H1 (cell line): ENCODE data around the gene ABCC4. TPM values are rescaled to one million over a fixed set of nuclear protein-coding genes. Genes with fewer than 3 reads are reported as not detected.

Experiments used
- CTCF ChIA-PET: fragments of 300-600 bp; sonication (Branson Sonifier 250); formaldehyde crosslinking; loops from one replicate; lab custom pipeline; 2021; ENCODE audit not compliant: partially characterized antibody; lab: Charles Lee
- POLR2A ChIA-PET: fragments of 300-600 bp; sonication (Branson Sonifier 250); formaldehyde crosslinking; loops from one replicate; lab custom pipeline; 2021; ENCODE audit warnings: inconsistent platforms; ENCODE audit not compliant: partially characterized antibody; lab: Charles Lee
- DNase-seq, 2 experiments: peaks; one replicate each; pipeline versions ENCODE4 v3.0.0 to v3.0.0-alpha.2; 2010 to 2022; ENCODE audit warnings: low spot score in 2 of 2, low read depth in 1 of 2, mixed read lengths in 1 of 2
- FAIRE-seq: peaks from 2 replicates; lab custom pipeline; 2011; peaks lifted over from hg19 to GRCh38; lab: Jason Lieb, UNC
- H2AFZ ChIP-seq: 2 replicates; pipeline ENCODE4 v1.8.1; 2012; ENCODE audit warnings: low read length, inconsistent platforms
- H2AK5ac ChIP-seq: 2 replicates; pipeline ENCODE4 v1.6.1; 2013; ENCODE audit warnings: low read depth, low read length
- H2BK120ac ChIP-seq: replicated peaks from 2 replicates; pipeline ENCODE3; 2013; ENCODE audit warnings: low read depth, low read length, inconsistent platforms
- H2BK12ac ChIP-seq: 2 replicates; pipeline ENCODE4 v1.6.1; 2013; ENCODE audit warnings: low read depth, low read length
- H2BK15ac ChIP-seq: 2 replicates; pipeline ENCODE4 v1.6.1; 2013; ENCODE audit warnings: low read length
- H2BK20ac ChIP-seq: 2 replicates; pipeline ENCODE4 v1.6.1; 2013; ENCODE audit warnings: low read length
- H2BK5ac ChIP-seq: 2 replicates; pipeline ENCODE4 v1.6.1; 2013; ENCODE audit warnings: low read depth, low read length
- H3K14ac ChIP-seq: 2 replicates; pipeline ENCODE4 v1.6.1; 2013; ENCODE audit warnings: inconsistent platforms; ENCODE audit not compliant: insufficient read length
- H3K18ac ChIP-seq: 2 replicates; pipeline ENCODE4 v1.6.1; 2013; ENCODE audit warnings: low read length; ENCODE audit errors: extremely low read depth
- H3K23ac ChIP-seq: 2 replicates; pipeline ENCODE4 v1.6.1; 2013; ENCODE audit warnings: inconsistent platforms; ENCODE audit not compliant: insufficient read length
- H3K23me2 ChIP-seq: 2 replicates; pipeline ENCODE4 v1.6.1; 2013; ENCODE audit warnings: low read depth, low read length
- H3K27ac ChIP-seq: 2 replicates; pipeline ENCODE4 v1.6.1; 2011; ENCODE audit warnings: low read depth, low read length, inconsistent platforms
- H3K27me3 ChIP-seq, 4 experiments: replicated peaks in 1 of 4; 1 replicate in 1 of 4; 2 replicates in 3 of 4; pipeline versions ENCODE4 v1.6.1 to v1.8.1; 2011 to 2013; ENCODE audit warnings: low read length in 3 of 4, mild to moderate bottlenecking in 3 of 4, inconsistent platforms in 2 of 4, mixed read lengths in 2 of 4, moderate library complexity in 1 of 4; ENCODE audit not compliant: control insufficient read depth in 3 of 4, insufficient read depth in 3 of 4; ENCODE audit errors: extremely low read depth in 1 of 4
- H3K36me3 ChIP-seq, 4 experiments: 2 replicates each; pipeline versions ENCODE4 v1.6.1 to v1.8.1; 2011 to 2013; ENCODE audit warnings: mild to moderate bottlenecking in 4 of 4, low read length in 3 of 4, moderate library complexity in 2 of 4, control low read depth in 1 of 4, inconsistent platforms in 1 of 4; ENCODE audit not compliant: insufficient read depth in 4 of 4, control insufficient read depth in 2 of 4
- H3K4ac ChIP-seq: replicated peaks from 2 replicates; pipeline ENCODE3; 2013; ENCODE audit warnings: low read length, low read depth, mixed read lengths, inconsistent platforms; ENCODE audit not compliant: insufficient read length
- H3K4me1 ChIP-seq, 4 experiments: replicated peaks in 1 of 4; 1 replicate in 1 of 4; 2 replicates in 3 of 4; pipeline versions ENCODE4 v1.6.1 to v1.8.1; 2011 to 2013; ENCODE audit warnings: low read length in 3 of 4, inconsistent platforms in 2 of 4, mixed read lengths in 1 of 4; ENCODE audit not compliant: insufficient read depth in 4 of 4, control insufficient read depth in 3 of 4
- H3K4me2 ChIP-seq, 2 experiments: 2 replicates each; pipeline versions ENCODE4 v1.6.1 to v1.8.1; 2011 to 2013; ENCODE audit warnings: low read depth in 2 of 2, low read length in 2 of 2, control low read depth in 1 of 2, inconsistent platforms in 1 of 2, mild to moderate bottlenecking in 1 of 2; ENCODE audit not compliant: insufficient read depth in 1 of 2
- H3K4me3 ChIP-seq, 4 experiments: fragments of 200-600, 300-600 bp in 1 of 4; sonication (generic), shearing (Covaris generic), sonication (Bioruptor Twin) in 1 of 4; 2 replicates each; pipeline versions ENCODE4 v1.5.1 to v1.8.1; 2011 to 2016; ENCODE audit warnings: low read length in 4 of 4, low read depth in 3 of 4, control low read depth in 2 of 4, inconsistent platforms in 2 of 4, mild to moderate bottlenecking in 2 of 4, mixed read lengths in 1 of 4, moderate library complexity in 1 of 4; ENCODE audit not compliant: insufficient read depth in 2 of 4; ENCODE audit errors: extremely low read depth in 1 of 4
- H3K56ac ChIP-seq: replicated peaks from 2 replicates; pipeline ENCODE3; 2013; ENCODE audit warnings: low read depth, mild to moderate bottlenecking, mixed read lengths, low read length, inconsistent platforms; ENCODE audit not compliant: insufficient read length
- H3K79me1 ChIP-seq: 2 replicates; pipeline ENCODE4 v1.6.1; 2013; ENCODE audit warnings: low read depth, low read length, control low read depth
- H3K79me2 ChIP-seq, 2 experiments: 2 replicates each; pipeline versions ENCODE4 v1.6.1 to v1.8.1; 2012 to 2013; ENCODE audit warnings: low read length in 2 of 2, mild to moderate bottlenecking in 2 of 2, inconsistent platforms in 1 of 2; ENCODE audit not compliant: insufficient read depth in 2 of 2, control insufficient read depth in 1 of 2
- H3K9ac ChIP-seq, 4 experiments: replicated peaks in 1 of 4; 1 replicate in 1 of 4; 2 replicates in 3 of 4; pipeline versions ENCODE4 v1.6.1 to v1.8.1; 2011 to 2013; ENCODE audit warnings: low read depth in 3 of 4, low read length in 3 of 4, control low read depth in 2 of 4, mild to moderate bottlenecking in 2 of 4, moderate library complexity in 2 of 4, inconsistent platforms in 1 of 4; ENCODE audit errors: extremely low read depth in 1 of 4
- H3K9me3 ChIP-seq, 2 experiments: 2 replicates each; pipeline versions ENCODE4 v1.6.1 to v1.8.1; 2012 to 2013; ENCODE audit warnings: mild to moderate bottlenecking in 2 of 2, moderate library complexity in 2 of 2, control low read depth in 1 of 2, inconsistent platforms in 1 of 2, low read depth in 1 of 2, low read length in 1 of 2, mixed read lengths in 1 of 2; ENCODE audit not compliant: insufficient read depth in 2 of 2
- H4K20me1 ChIP-seq, 2 experiments: replicated peaks in 1 of 2; 2 replicates each; pipeline versions ENCODE3 to v1.8.1; 2011 to 2013; ENCODE audit warnings: inconsistent platforms in 2 of 2, low read length in 2 of 2, mild to moderate bottlenecking in 1 of 2; ENCODE audit not compliant: insufficient read depth in 2 of 2, control insufficient read depth in 1 of 2
- H4K5ac ChIP-seq: 2 replicates; pipeline ENCODE4 v1.6.1; 2013; ENCODE audit warnings: low read length, low read depth, mixed read lengths, inconsistent platforms; ENCODE audit not compliant: insufficient read length
- H4K8ac ChIP-seq: 2 replicates; pipeline ENCODE4 v1.8.0; 2013; ENCODE audit warnings: mild to moderate bottlenecking, moderate library complexity, low read length, inconsistent platforms; ENCODE audit not compliant: insufficient read depth; ENCODE audit errors: extremely low read depth
- H4K91ac ChIP-seq: replicated peaks from 2 replicates; pipeline ENCODE3; 2013; ENCODE audit warnings: low read length, mixed read lengths, inconsistent platforms; ENCODE audit not compliant: insufficient read length
- CHD1 ChIP-seq: IDR thresholded peaks from 2 replicates; pipeline ENCODE4 v1.6.1; 2012; ENCODE audit warnings: low read depth, low read length, improper control_type of control experiment
- GABPA ChIP-seq: IDR thresholded peaks from 2 replicates; pipeline ENCODE4 v1.6.1; 2011; ENCODE audit warnings: mild to moderate bottlenecking, low read length, moderate library complexity, borderline replicate concordance; ENCODE audit not compliant: insufficient read depth
- JUND ChIP-seq: IDR thresholded peaks from 2 replicates; pipeline ENCODE4 v1.6.1; 2011; ENCODE audit warnings: mild to moderate bottlenecking, improper control_type of control experiment, low read length
- KDM1A ChIP-seq: fragments of 200-600, 300-600 bp; sonication (generic); IDR thresholded peaks from 2 replicates; pipeline ENCODE4 v1.7.1; 2016; ENCODE audit warnings: mild to moderate bottlenecking, low read length, borderline replicate concordance
- NANOG ChIP-seq: IDR thresholded peaks from 2 replicates; pipeline ENCODE4 v1.6.1; 2011; ENCODE audit warnings: low read length, low read depth, mild to moderate bottlenecking, inconsistent platforms; ENCODE audit not compliant: insufficient read depth, poor library complexity, severe bottlenecking
- NRF1 ChIP-seq: IDR thresholded peaks from 2 replicates; pipeline ENCODE4 v1.6.1; 2011; ENCODE audit warnings: mild to moderate bottlenecking, low read depth, low read length, improper control_type of control experiment
- SIN3A ChIP-seq, 2 experiments: IDR thresholded peaks in 1 of 2; conservative IDR thresholded peaks in 1 of 2; 2 replicates each; pipeline ENCODE4 v1.6.1; 2011 to 2012; ENCODE audit warnings: low read length in 2 of 2, improper control_type of control experiment in 1 of 2, low read depth in 1 of 2, mild to moderate bottlenecking in 1 of 2
- SIRT6 ChIP-seq: IDR thresholded peaks from one replicate; pipeline ENCODE4 v1.7.1; 2012; ENCODE audit warnings: low read length, inconsistent platforms
- TAF7 ChIP-seq: optimal IDR thresholded peaks from 2 replicates; pipeline ENCODE3; 2011; ENCODE audit warnings: low read depth, mild to moderate bottlenecking, inconsistent platforms, low read length, moderate library complexity, borderline replicate concordance
- YY1 ChIP-seq: IDR thresholded peaks from 2 replicates; pipeline ENCODE4 v1.6.1; 2011; ENCODE audit warnings: low read depth, mild to moderate bottlenecking, low read length
- WGBS, 2 experiments: shearing (Covaris generic) in 1 of 2; methylation state at CpG; one replicate each; pipeline versions ENCODE4 v1.1.6 to v1.1.7; 2013 to 2015; ENCODE audit warnings: low lambda C conversion rate in 2 of 2, mixed read lengths in 2 of 2, inconsistent platforms in 1 of 2, low coverage in 1 of 2, missing lambda C conversion rate in 1 of 2; ENCODE audit not compliant: insufficient replicate concordance in 2 of 2, insufficient coverage in 1 of 2, insufficient read length in 1 of 2; ENCODE audit errors: extremely low coverage in 1 of 2, missing lambda C conversion rate in 1 of 2; 5-methylcytosine and 5-hydroxymethylcytosine counted together
- polyA plus RNA-seq, 7 experiments: library from polyadenylated mRNA; depleted of rRNA in 3 of 7; stranded (reverse) in 5 of 7; unstranded in 2 of 7; fragments of >200 nt in 5 of 7; fragments of 200-250 nt in 2 of 7; gene quantifications; 1 replicate in 5 of 7; 2 replicates in 1 of 7; 4 replicates in 1 of 7; pipeline versions ENCODE4 v1.2.1 to v1.2.3, GENCODE V29; 2011 to 2013; ENCODE audit warnings: missing spikeins in 2 of 7, mixed read lengths in 2 of 7
- total RNA-seq: library from RNA; stranded (reverse); fragmentation: NEBNext Ultra II Directional; extraction: Animal tissue kit (Norgen Biotek cat#: 25700); gene quantifications from 2 replicates; pipeline ENCODE4 v1.2.1, GENCODE V29; 2021
- TF ChIP-seq, protein P1 (sequence below): IDR thresholded peaks from 2 replicates; pipeline ENCODE4 v1.6.1; 2012; ENCODE audit warnings: low read length, inconsistent platforms

Gene ABCC4
- total and polyA plus RNA-seq, 2 of the 8 experiments (the other 6 are each of a cell fraction or from before 2014, with no cell fraction given), result 4.0 to 14.1 TPM

- Histone ChIP-seq H2BK15ac (no peak overlapping the region), H2AK5ac (no peak overlapping the region), H2BK120ac (no peak overlapping the region), H3K4ac (no peak overlapping the region), H3K27me3 (no peaks in the 10 kb centered on the region), H4K8ac (no peak overlapping the region), H4K5ac (no peak overlapping the region), H3K56ac (no peak overlapping the region), H2AFZ (no peak overlapping the region), H2BK12ac (no peak overlapping the region), H2BK5ac (no peak overlapping the region), H3K79me2 (no peaks in the 10 kb centered on the region), H3K9ac (peak overlapping the region in 1 of 4 experiments; percentile 10; a peak in 1 of 7 replicates), H3K36me3 (no peaks in the 10 kb centered on the region), H3K4me2 (no peak overlapping the region), H3K9me3 (no peaks in the 10 kb centered on the region), H3K18ac (no peak overlapping the region), H2BK20ac (no peak overlapping the region), H3K79me1 (no peaks in the 10 kb centered on the region; the same call in 1 of the 2 replicates), H4K20me1 (peaks cover 0 to 2% of the 10 kb centered on the region in 2 experiments), H3K27ac (no peak overlapping the region), H3K14ac (no peak overlapping the region), H3K23ac (no peak overlapping the region), H3K4me1 (no peaks in the 10 kb centered on the region), H4K91ac (no peak overlapping the region), H3K4me3 (no peak overlapping the region), H3K23me2 (no peaks in the 10 kb centered on the region)
- DNase-seq, result no peak
- ChIA-PET CTCF (interaction anchor here (0.9 kb wide), 1 partner anchor 25 kb away, joined by 3 read pairs; no protein-coding TSS in a partner anchor), POLR2A (no interaction called here)
- WGBS, 2 experiments, result 89% methylated on average over 9 of the region's 10 CpGs; no CpG with 5 or more reads in 1 of the 2 experiments
- FAIRE-seq, result no peak
- TF ChIP-seq SIRT6 (no peak), CHD1 (no peak), GABPA (no peak), YY1 (no peak), TAF7 (no peak), NRF1 (no peak), SIN3A (conservative IDR thresholded peaks at IDR 0.05 in 1 of 2, IDR thresholded peaks at IDR 0.05 in 1 of 2; ENCODE audit: low read depth in 1 of 2, low read length in 2 of 2) (no peak), NANOG (no peak), KDM1A (no peak), JUND (no peak)
- TF ChIP-seq, protein P1, sequence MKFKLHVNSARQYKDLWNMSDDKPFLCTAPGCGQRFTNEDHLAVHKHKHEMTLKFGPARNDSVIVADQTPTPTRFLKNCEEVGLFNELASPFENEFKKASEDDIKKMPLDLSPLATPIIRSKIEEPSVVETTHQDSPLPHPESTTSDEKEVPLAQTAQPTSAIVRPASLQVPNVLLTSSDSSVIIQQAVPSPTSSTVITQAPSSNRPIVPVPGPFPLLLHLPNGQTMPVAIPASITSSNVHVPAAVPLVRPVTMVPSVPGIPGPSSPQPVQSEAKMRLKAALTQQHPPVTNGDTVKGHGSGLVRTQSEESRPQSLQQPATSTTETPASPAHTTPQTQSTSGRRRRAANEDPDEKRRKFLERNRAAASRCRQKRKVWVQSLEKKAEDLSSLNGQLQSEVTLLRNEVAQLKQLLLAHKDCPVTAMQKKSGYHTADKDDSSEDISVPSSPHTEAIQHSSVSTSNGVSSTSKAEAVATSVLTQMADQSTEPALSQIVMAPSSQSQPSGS, result no peak
Observed at GRCh38 chr13:95246292-95247082, 54.8 kb downstream of the ABCC4 start.
